ENCODE data around the gene STYXL1. TPM values are rescaled to one million over a fixed set of nuclear protein-coding genes. Genes with fewer than 3 reads are reported as not detected.
"Not testable (repeated sequence)": the region's sequence is repeated elsewhere in the genome, so short reads cannot be mapped to it uniquely, and the experiment has no call there.

STYXL1 gene, protein sequence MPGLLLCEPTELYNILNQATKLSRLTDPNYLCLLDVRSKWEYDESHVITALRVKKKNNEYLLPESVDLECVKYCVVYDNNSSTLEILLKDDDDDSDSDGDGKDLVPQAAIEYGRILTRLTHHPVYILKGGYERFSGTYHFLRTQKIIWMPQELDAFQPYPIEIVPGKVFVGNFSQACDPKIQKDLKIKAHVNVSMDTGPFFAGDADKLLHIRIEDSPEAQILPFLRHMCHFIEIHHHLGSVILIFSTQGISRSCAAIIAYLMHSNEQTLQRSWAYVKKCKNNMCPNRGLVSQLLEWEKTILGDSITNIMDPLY
- total RNA-seq, result 10 to 100 TPM; 31.0 to 31.1 TPM

DNA sequence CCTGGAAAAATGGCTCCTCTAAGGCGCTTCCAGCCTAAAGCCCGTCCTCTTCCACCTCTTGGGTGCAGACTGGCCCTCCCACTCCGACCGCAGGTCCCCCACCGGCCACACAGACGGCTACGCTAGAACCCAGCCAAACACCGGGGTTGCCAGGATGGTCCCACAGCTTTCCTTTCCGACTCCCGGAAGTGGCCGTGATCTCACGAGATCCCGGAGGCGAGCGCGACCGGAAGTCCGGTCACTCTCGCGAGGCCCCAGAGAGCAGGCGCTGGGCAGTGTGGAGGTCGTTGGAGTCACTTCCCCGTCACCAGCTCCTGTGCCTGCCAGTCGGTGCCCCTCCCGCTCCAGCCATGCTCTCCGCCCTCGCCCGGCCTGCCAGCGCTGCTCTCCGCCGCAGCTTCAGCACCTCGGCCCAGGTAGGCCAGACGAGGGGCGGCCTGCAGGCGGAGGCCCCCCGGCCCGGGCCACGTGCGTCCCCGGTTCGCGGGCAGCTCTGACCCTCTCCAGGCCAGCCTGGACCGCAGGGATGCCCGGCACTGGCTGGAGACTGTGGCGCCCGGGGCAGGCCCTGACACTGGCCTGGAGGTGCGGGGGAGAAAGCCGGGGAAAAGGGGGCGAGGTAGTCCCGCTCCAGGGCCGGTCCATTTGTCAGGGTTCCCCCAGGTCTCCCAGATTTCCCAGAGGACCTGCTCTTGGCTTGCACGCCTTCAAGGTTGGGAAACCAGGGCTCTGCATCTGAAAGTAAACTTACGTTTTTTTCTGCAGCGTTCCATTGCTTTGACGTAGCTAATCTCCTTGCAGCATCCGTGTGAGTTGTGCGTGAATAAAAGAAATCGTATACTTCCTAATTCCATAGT is at the start of gene STYXL1, which contains the start of gene MDH2:
STYXL1 (minus strand) TSS at position 190 of the 857 bp plus-strand sequence. CDS start 17,477 bp downstream, outside the sequence.
MDH2 (plus strand) TSS at position 296 of the 857 bp plus-strand sequence; CDS start at position 351, 55 bp downstream.
- Mint-ChIP-seq H3K36me3 (ENCODE audit: low read depth) (peaks cover 61% of the 10 kb centered on the region), H3K4me1 (peaks cover 33% of the 10 kb centered on the region), H3K27me3 (no peaks in the 10 kb centered on the region), H3K27ac (peak within 1 kb of the TSS; percentile 99), H3K9me3 (no peaks in the 10 kb centered on the region), H3K4me3 (peak within 1 kb of the TSS; percentile 97)
- peak; percentile 98 for ATAC-seq (replicated peaks)

DNA sequence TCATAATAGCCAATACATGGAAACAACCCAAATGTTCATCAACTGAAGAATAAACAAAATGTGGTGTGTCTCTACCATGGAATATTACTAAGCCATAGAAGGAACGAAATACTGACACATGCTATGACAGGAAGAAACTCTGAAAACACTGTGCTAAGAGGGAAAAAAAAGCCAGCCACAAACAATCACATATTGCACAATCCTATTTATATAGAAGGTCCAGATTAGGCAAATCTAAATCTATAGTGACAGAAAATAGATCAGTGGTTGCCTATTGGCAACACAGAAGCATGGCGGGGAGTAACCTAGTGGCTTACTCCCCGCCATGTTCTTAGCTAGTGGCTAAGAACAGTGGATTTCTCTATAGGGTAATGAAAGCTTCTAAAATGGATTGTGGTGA is 48.1 kb upstream of the STYXL1 start:
- H3K27ac Mint-ChIP-seq, result no peak overlapping the region
- peaks cover 10% of the 10 kb centered on the region for H3K27me3 Mint-ChIP-seq
- H3K4me1 Mint-ChIP-seq, result no peaks in the 10 kb centered on the region
- no peak for ATAC-seq (replicated peaks)
- no peaks in the 10 kb centered on the region for H3K9me3 Mint-ChIP-seq
- no peaks in the 10 kb centered on the region for H3K36me3 Mint-ChIP-seq (ENCODE audit: low read depth)
- H3K4me3 Mint-ChIP-seq, result no peak overlapping the region

DNA sequence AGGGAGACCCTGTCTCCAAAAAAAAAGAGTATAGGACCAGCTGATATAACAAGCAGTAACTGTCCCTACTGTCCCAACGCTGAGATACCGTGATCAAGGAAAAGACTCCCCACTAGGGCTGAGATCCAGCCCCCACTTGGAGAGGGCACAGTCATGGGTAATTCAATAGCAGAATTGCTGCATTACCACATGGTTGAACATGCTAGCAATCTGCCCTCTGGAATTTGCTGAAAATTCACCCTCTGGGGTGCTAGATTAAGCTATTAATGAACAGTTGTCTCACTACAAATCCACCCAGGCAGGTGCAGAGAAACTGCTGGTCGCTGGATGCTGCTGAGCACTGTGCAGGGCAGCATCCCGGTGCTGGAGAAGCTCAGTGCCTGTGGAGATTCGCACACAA is 46.5 kb upstream of the STYXL1 start:
- H3K4me3 Mint-ChIP-seq; H3K27ac Mint-ChIP-seq; ATAC-seq (replicated peaks); H3K4me1 Mint-ChIP-seq; H3K36me3 Mint-ChIP-seq (ENCODE audit: low read depth); H3K9me3 Mint-ChIP-seq: not testable (repeated sequence)
- peaks cover 10% of the 10 kb centered on the region for H3K27me3 Mint-ChIP-seq

DNA sequence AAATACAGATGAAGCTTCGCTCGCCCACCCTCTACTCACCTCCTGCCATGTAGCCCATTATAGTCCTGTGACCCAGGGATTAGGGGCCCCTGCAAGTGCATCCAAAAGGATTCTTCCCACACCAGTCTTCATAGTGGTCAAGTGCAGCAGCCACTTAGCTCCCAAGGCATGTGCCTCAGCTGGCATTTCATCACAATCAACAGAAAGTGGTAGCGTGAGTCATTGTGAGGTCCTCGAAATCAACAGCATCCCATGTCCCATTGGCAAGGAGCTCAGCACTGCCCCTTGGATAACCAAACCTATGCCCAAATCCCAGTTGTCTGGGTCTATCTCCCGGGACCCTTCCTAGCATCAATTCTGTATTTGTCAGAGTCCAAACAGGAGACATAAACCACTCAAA is 45.7 kb upstream of the STYXL1 start:
- H3K27me3 Mint-ChIP-seq, result peaks cover 10% of the 10 kb centered on the region
- H3K36me3 Mint-ChIP-seq (ENCODE audit: low read depth); ATAC-seq (replicated peaks); H3K9me3 Mint-ChIP-seq; H3K27ac Mint-ChIP-seq; H3K4me1 Mint-ChIP-seq; H3K4me3 Mint-ChIP-seq: not testable (repeated sequence)

DNA sequence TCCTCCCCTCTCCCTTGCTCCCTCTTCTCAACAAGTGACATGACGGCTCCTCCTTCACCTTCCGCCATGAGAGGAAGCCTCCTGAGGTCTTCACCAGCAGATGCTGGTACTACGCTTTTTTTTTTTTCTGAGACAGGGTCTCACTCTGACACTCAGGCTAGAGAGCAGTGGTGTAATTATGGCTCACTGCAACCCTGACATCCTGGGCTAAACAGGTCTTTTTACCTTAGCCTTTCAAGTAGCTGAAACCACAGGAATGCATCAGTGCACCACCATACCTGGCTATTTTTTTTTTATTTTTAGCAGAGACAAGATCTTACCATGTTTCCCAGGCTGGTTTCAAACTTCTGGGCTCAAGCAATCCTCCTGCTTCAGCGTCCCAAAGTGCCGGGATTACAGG is 43.7 kb upstream of the STYXL1 start:
- Mint-ChIP-seq H3K27me3 (peaks cover 10% of the 10 kb centered on the region), H3K4me1 (no peaks in the 10 kb centered on the region), H3K4me3 (no peak overlapping the region), H3K27ac (no peak overlapping the region), H3K36me3 (ENCODE audit: low read depth) (no peaks in the 10 kb centered on the region), H3K9me3 (no peaks in the 10 kb centered on the region)
- ATAC-seq (replicated peaks), result no peak

DNA sequence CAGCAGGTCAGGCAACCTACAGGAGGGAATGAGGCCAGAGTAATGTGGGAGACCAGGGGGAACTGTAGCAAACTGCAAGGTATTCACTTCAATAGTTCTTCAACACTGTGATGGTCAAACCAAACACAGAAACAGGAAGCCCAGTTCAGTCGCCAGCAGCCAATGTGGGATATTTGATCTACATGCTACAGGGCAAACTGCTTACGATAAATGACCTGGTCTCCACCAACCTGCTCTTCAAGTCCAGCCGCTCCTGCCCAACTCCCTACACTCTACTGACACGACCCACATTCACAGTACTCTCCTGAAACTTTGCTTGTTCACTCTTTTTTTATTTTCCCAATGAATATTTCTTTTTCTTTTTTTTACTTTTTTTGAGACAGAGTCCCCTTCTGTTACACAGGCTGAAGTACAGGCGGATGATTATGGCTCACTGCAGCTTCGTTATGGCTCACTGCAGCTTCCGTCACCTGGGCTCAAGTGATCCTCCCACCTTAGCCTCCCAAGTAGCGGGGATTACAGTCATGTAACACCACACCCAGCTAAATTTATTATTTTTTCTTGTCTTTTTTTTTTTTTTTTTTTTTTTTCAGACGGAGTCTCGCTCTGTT is 42.2 kb upstream of the STYXL1 start:
- no peak overlapping the region for H3K4me3 Mint-ChIP-seq
- peaks cover 7% of the 10 kb centered on the region for H3K27me3 Mint-ChIP-seq
- H3K4me1 Mint-ChIP-seq, result no peaks in the 10 kb centered on the region
- no peak overlapping the region for H3K27ac Mint-ChIP-seq
- ATAC-seq (replicated peaks), result no peak
- no peaks in the 10 kb centered on the region for H3K9me3 Mint-ChIP-seq
- no peaks in the 10 kb centered on the region for H3K36me3 Mint-ChIP-seq (ENCODE audit: low read depth)

DNA sequence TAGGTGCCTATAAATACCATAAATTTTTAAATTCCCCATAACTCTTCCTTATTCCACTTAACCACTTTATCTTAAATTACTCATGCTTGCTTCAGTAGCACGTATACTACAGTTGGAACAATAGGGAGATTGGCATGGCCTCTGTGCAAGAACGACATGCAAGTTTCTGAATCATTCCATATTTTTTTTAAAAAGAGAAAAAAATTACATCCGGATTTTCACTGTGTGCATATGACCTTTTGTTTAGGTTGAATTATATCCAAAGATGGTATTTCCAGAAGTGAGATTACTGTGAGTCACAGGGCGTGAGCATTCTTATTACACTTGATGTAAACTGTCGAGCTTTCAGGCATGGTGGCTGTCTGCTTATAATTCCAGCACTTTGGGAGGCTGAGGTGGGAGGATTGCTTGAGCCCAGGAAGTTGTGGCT is 39.6 kb upstream of the STYXL1 start:
- H3K9me3 Mint-ChIP-seq; H3K4me3 Mint-ChIP-seq; ATAC-seq (replicated peaks); H3K27me3 Mint-ChIP-seq; H3K36me3 Mint-ChIP-seq (ENCODE audit: low read depth); H3K4me1 Mint-ChIP-seq; H3K27ac Mint-ChIP-seq: not testable (repeated sequence)

DNA sequence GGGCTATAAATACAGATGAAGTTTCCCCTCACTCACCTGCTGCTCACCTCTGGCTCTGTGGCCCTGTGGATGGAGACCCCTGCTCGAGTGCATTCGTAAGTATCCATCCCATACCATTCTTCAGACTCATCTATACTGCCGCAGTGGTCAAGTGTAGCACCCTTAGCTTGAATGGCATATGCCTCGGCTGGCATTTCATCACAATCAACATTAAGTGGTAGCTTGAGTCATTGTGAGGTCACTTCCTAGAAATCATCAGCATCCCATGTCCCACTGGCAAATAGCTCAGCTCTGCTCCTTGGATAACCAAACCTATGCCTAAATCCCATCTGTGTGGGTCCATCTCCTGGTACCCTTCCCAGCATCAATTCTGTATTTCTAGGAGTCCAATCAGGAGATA is 38.3 kb upstream of the STYXL1 start:
- Mint-ChIP-seq H3K4me3 (no peak overlapping the region), H3K27me3 (peaks cover 10% of the 10 kb centered on the region), H3K4me1 (no peaks in the 10 kb centered on the region), H3K27ac (no peak overlapping the region), H3K9me3 (no peaks in the 10 kb centered on the region), H3K36me3 (ENCODE audit: low read depth) (no peaks in the 10 kb centered on the region)
- no peak for ATAC-seq (replicated peaks)

DNA sequence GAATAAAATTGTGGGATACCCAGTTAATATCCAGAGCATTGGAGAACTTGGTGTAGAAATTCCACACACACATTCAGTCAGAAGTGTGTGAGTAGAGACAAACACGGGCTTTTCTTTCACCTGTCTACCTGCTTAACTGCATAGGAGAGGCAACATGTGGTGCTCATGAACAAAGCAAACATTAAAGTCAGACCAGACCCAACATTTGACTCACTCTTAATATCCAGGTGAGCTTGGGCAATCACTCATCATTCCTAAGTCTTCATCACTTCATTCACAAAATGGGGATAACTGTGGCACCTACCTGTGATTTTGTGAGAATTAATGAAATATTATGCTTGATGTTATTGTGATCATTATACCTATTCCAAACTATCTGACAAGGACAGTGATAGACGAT is 36.3 kb upstream of the STYXL1 start:
- H3K27me3 Mint-ChIP-seq, result peaks cover 10% of the 10 kb centered on the region
- not testable (repeated sequence) for H3K27ac Mint-ChIP-seq; H3K9me3 Mint-ChIP-seq; H3K36me3 Mint-ChIP-seq (ENCODE audit: low read depth); ATAC-seq (replicated peaks); H3K4me1 Mint-ChIP-seq; H3K4me3 Mint-ChIP-seq

DNA sequence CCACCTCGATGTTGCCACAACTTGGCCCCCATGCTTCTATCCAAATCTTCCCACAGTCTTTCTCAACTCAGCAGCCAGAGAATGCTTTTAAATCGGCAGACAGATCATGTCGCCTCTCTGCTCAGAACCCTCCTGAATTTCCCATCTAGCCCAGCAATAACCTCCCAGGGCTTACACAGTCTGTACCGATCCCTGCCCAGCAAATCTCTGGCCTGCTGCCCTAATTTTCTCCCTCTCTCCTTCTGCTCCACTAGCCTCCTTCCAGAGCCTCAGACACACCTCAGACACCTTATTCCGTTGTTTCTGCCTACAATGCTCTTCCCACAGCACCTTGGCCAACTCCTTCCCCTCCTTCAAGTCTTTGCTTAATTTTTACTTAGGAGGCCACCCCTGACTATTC is 32.4 kb upstream of the STYXL1 start:
- Mint-ChIP-seq H3K27ac (no peak overlapping the region), H3K4me3 (no peak overlapping the region), H3K9me3 (no peaks in the 10 kb centered on the region), H3K36me3 (ENCODE audit: low read depth) (no peaks in the 10 kb centered on the region), H3K4me1 (peaks cover 5% of the 10 kb centered on the region), H3K27me3 (peaks cover 10% of the 10 kb centered on the region)
- ATAC-seq (replicated peaks), result no peak

DNA sequence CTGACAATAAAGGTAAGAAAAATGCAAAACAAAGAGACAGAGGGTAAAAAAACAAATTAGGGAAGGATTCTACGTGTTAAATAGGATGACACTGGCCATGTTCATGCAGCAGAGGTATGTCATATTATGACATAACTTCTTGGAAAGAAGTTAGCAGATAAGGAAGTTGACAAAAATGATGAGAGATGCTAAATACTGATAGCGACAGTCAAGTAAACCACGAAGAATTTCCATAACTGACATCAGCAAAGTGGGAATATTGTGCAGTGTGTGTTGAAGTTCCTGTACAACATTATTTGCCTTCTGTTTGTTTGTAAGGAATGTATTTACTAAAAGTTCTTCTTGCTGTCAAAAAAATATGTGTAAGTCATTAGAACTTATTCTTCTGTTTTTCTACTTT is 29.6 kb upstream of the STYXL1 start:
- H3K36me3 Mint-ChIP-seq (ENCODE audit: low read depth), result no peaks in the 10 kb centered on the region
- no peak overlapping the region for H3K27ac Mint-ChIP-seq
- ATAC-seq (replicated peaks), result peak; percentile 34
- peaks cover 5% of the 10 kb centered on the region for H3K4me1 Mint-ChIP-seq
- peaks cover 3% of the 10 kb centered on the region for H3K27me3 Mint-ChIP-seq
- H3K9me3 Mint-ChIP-seq, result no peaks in the 10 kb centered on the region
- H3K4me3 Mint-ChIP-seq, result peak overlapping the region; percentile 1

DNA sequence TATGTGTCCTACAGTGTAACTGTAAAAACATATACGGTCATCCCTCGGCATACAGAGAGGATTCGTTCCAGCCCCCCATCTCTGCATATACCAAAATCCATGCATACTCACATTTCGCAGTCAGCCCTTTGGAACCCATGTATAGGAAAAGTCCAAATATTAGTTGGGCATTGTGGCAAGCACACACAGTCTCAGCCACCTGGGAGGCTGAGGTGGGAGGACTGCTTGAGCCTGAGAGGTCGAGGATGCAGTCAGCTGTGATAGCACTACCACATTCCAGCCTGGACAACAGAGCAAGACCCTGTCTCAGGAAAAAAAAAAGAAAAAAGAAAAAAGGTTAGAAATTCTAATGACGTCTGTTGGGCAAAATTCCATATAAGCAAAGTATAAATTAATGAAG is 29.2 kb upstream of the STYXL1 start:
- H3K9me3 Mint-ChIP-seq, result no peaks in the 10 kb centered on the region
- H3K4me1 Mint-ChIP-seq, result peaks cover 5% of the 10 kb centered on the region
- no peak overlapping the region for H3K27ac Mint-ChIP-seq
- no peak for ATAC-seq (replicated peaks)
- H3K36me3 Mint-ChIP-seq (ENCODE audit: low read depth), result no peaks in the 10 kb centered on the region
- H3K4me3 Mint-ChIP-seq, result peak overlapping the region; percentile 1
- H3K27me3 Mint-ChIP-seq, result peaks cover 3% of the 10 kb centered on the region

DNA sequence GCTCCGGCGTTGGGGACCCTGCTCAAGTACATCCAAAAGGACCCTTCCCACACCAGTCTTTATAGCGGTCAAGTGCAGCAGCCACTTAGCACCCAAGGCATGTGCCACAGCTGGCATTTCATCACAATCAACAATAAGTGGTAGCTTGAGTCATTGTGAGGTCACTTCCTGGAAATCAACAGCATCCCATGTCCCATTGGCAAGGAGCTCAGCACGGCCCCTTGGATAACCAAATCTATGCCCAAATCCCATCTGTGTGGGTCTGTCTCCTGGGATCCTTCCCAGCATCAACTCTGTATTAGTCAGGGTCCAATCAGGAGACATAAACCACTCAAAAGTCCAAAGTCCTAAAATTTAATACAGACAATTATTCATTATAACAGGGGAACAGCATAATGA is 27.2 kb upstream of the STYXL1 start:
- ATAC-seq (replicated peaks), result no peak
- Mint-ChIP-seq H3K4me3 (no peak overlapping the region), H3K27me3 (no peaks in the 10 kb centered on the region), H3K9me3 (no peaks in the 10 kb centered on the region), H3K27ac (no peak overlapping the region), H3K36me3 (ENCODE audit: low read depth) (no peaks in the 10 kb centered on the region), H3K4me1 (peaks cover 5% of the 10 kb centered on the region)

DNA sequence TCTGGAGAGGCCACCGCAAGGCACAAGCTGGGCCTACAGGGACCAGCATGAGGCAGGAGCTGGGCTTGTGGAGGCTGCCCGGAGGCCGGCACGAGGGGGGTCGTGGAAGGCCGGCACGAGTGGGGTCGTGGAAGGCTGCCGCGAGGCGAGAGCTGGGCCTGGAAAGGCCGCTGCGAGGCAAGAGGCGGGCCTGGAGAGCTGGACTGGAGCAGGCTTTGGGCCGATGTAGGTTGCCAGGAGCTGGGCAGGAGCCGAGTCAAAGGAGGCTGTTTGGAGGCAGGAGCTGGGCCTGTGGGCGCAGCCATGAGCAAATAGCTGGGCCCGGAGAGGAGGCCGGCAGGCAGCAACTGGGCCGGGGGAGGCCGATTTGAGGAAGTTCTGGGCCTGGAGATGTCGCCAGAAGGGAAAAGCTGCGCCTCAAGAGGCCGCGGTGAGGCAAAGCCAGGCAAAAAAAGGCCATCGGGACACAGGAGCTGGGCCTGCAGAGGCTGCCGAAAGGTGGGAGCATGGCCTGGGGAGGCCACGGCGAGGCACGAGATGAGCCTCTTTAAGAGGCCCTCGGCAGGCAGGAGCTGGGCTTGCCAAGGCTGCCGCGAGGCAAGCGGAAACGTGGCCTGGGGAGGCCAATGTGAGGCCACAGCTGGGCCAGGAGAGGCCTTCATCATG is 26.6 kb upstream of the STYXL1 start:
- Mint-ChIP-seq H3K9me3 (no peaks in the 10 kb centered on the region), H3K4me1 (peaks cover 5% of the 10 kb centered on the region), H3K4me3 (no peak overlapping the region), H3K27me3 (no peaks in the 10 kb centered on the region), H3K27ac (no peak overlapping the region), H3K36me3 (ENCODE audit: low read depth) (no peaks in the 10 kb centered on the region)
- ATAC-seq (replicated peaks), result no peak

All from activated T-helper 17 cell treated with anti-CD3 and anti-CD28 coated beads, Interleukin-2, amount 50 U/mL, for 72 hours (primary cell).